GM21526 (cell line): Measurements from ENCODE around the gene GCM1.

Source experiments
- ATAC-seq: cut with Tn5 transposase; IDR thresholded peaks from one replicate; pipeline ENCODE4 v1.9.1; 2021; ENCODE audit warnings: moderate library complexity; ENCODE audit not compliant: unreplicated experiment, low FRiP score

The GCM1 gene

DNA sequence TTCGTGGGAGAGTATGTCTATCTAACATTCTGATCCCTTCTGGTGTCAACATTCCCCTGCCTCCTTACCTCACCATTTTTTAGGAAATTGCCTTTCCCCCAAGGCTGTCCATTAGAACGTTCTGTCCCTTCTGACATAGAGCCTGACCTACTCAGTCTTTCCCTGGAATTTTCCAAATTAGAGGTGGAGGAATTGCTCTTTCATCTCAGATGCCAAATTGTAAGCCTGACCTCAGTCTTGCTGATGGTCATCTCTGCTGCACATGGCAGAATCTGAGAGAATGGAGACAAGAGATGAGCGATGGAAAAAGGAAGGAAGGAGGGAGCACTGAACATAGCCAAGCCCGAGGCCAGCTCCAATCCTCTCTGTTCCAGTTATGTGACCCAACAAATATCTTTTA, 5.4 kb upstream of the GCM1 start:
- ATAC-seq, result no peak

DNA sequence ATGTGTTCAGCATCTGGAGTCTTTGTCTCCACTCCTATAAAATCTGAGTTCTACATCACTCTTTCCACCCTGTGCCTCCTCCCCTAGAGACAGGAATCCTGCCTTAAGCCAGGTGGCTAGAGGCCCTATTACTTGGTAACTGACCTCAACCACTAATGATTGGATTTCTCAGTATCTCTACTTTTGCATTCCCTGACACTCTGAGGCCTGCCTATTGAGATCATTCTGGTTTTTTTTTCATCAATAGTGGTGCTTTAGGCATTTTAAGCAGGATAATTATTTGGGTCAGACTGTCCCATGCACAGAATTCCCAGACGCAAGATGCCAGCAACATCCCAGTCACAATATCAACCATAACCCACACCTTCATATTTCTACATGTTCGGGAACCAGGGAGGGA, 3.9 kb upstream of the GCM1 start:
- ATAC-seq, result no peak

DNA sequence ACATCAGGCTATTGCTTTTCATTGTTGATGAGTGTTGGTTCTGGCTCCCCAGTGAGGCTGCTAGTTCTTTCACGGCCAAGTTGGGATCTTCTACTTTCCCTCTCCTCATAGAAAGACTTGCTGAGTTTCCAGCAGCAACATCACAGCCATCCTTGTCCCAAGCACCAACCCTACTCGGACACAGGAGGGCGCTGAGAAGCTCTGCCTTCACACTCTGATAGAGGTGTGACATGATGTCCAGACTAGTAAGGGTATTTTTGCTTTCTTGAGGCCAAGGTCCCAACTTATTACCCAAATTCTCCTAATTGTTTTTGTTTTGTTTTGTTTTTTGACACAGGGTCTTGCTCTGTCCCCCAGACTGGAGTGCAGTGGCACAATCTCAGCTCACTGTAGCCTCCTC, 3.0 kb upstream of the GCM1 start:
- no peak for ATAC-seq

DNA sequence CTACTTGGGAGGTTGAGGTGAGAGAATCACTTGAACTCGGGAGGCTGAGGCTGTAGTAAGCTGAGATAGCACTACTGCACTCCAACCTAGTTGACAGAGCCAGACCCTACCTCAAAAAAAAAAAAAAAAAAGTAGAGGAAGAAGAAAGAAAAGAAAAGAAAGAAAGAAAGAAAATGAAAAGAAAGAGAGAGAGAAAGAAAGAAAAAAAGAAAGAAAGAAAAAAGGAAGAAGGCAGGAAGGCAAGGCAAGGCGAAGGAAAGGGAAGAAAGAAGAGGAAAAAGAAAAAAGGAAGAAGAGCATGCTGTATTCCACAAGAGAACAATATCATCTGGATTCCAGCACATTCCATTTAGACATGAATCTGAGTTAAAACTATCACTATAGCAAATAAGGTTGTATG, 3.8 kb downstream of the GCM1 start:
- ATAC-seq, result no peak

DNA sequence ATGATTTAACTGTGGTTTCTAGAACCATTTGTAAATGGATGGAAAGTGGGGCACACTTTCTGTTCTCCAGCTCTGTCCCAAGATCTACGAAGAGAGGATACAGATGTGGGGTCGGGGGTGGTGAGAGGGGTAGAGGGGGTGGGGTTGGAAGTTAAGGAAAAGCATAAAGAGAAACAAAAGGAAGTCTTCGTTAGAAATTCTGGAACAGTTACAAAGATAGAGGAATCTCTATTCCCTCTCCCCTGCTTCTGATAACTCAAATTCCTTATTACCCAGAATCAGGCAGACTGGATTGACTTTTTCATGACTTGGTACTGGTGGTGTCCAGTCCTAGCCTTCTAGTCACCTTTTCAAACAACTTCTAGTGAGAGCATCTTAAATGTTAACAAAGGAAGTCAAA, 4.9 kb downstream of the GCM1 start:
- no peak for ATAC-seq

DNA sequence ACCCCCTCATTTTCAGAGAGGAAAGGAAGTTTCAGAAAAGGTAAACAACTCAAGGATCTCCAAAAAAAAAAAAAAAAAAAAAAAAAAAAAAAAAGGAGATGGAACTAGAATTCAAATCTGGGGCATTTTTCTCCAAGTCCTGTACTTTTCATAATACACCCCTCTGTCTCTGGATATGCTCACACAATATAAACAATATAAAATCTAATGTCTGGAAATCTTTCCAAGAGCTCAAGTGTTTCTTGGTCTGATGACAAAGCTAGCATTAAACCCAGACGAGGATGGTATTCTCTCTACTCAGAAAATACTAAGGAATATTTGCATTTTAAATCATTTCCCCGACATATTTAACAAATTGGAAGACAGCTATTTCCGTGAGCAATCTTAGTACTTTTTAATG, 5.8 kb downstream of the GCM1 start:
- ATAC-seq, result no peak

DNA sequence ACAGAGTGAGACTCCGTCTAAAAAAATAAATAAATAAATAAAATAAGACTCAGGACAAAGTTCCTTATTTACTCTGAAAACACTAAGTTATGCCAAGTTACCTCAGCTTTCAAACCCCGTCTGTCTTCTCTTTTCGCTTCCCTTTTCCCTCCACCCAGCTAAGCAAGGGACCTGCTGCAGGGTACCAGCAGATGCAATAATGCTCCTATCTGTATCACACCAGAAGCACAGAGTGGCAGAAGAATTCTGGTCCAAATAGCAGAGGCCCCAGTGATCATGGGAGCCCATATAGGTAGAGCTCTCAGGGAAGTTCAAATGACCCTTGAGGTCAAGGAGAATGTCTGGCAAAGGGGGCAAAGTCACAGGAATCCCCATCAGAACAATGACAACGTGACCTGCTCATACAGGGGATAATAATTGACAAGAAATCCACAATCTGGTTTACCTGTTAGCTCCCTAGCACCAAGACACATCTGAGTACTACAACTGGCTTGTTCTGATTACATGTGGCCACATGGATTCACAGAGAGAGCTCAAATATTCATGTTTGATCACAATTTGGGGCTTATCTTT, 8.7 kb downstream of the GCM1 start:
- ATAC-seq, result no peak

DNA sequence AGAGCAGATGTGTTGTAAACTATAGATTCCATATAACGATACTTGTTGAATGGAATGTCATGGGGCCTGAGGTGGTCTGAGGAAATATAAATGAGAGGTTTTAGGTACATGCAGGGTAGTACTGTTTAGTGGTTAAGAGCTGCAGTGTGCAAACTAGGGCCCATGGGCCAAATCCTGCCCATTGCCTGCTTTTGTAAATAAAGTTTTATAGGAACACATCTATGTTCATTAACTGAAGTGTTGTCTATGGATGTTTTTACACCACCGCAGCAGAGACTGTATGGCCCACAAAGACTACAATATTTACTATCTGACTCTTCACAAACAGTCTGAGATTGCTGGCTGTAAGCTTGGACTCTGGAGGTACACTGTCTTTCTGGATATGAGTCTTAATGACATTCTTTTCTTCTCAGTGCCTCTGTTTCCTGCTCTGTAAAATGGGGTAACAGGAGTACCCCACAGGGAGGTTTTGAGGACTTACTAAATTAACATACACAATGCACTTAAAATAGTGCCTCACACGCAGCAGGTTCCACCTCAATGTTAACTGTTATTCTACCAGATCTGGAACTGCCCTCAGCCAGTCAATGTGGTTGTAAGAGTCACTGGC, 12.5 kb downstream of the GCM1 start:
- no peak for ATAC-seq

DNA sequence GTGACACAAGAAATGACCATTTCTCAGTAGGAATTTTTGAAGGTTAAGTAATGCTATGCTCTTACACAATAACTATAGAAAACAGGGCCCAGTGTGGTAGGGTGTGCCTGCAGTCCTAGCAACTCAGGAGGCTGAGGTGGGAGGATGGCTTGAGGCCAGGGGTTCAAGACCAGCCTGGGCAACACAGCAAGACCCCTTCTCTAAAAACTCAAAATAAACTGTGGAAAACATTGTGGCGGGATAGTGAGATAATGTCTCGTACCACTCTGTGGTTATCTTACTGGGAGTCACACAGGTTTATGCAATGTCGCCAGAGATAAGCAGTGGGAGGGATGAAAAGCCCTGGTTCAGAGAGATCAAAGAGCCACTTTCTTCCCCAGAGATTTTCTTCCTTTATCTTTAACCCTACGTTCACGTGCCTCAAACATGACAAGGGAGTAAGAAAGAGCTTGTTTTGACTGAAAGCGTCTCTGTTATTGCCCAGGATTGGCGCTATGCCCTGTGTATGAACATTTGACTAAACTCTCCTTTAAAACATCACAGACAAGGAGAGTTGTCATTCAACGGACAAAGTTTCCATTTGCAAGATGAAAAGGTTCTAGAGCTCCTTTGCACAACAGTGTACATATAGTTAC, 13.9 kb downstream of the GCM1 start:
- no peak for ATAC-seq

DNA sequence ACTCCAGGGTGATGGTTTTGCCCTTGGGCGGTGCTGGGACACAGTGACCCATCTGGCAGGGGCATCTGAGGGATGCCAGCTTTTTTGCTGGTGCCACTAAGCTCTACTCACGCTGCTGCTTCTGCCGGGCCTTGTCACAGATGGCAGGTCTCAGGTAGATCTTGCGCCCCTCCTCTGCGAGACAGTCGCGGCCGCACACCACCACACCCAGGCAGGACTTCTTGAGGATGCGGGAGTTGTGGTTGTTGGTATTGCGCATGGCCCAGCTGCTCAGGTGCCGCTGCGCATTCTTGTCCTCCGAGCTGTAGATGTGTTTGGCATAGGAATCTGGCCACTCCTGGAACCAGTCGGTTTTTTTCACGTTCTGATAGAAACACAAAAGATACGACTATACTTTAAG, 14.7 kb downstream of the GCM1 start:
- ATAC-seq, result no peak

DNA sequence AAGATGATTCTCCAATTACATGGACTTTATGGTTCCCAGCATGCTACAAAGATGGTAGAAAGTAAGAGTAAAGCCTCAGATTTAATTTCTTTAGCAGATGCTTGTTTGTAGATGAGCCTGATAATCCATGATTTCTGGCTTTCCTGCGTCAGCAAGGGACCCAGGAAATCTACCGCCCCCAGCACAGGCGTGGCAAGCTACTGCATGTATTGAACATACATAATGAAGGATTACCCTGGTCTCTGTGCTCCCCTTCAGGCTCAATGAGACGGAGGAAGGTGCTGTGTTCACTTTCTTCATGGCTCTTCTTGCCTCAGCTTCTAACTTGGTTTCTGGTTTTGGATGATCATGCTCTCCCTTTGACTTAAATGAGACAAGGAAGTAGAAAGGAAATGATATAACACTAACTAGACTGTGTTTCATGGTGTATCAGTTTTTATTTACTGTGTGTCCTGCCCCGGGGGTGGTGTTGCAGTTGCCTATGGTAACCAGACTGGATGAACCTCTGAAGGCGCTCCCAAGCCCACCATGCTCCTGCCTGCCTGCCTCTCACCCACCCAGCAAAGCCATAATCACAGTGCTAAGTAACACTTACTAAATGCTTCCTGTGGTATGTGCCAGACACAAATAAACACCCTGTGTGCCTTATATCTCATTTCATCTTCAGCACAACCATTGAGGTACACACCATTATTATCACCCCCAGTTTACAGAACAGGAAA, 17.9 kb downstream of the GCM1 start:
- ATAC-seq, result no peak

DNA sequence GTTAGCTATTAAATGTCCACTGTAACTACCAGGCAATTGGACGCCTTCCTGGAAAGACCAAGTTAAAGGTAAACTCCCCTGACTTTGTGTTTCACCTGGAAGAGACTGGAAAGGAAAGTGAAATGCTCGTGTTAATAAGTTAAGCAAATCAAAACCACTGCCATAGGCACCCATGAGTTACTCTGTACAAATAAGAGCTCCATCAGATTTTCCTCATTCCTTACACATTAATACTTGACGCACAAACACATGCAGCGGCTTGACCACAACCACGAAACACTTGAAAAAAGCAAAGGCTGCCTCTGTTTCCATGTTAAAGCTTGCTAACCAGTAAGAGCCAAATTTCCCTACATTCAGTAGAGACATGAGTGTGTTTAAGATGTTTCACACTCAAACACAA, 19.8 kb downstream of the GCM1 start:
- no peak for ATAC-seq

DNA sequence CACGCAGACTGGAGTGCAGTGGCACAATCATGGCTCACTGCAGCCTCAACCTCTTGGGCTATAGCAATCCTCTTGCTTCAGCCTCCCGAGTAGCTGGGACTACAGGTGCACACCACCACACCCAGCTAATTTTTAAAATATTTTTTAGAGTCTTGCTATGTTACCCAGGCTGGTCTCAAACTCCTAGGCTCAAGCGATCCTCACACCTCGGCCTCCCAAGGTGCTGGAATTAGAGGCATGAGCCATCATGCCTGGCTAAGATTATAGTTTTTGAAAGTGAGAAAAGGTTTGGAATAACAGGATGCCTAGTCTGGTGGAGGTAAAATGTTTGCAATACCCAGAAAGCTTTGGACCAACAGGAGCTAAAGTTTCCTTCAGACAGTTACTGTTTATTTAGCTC, 23.4 kb downstream of the GCM1 start:
- ATAC-seq, result no peak

DNA sequence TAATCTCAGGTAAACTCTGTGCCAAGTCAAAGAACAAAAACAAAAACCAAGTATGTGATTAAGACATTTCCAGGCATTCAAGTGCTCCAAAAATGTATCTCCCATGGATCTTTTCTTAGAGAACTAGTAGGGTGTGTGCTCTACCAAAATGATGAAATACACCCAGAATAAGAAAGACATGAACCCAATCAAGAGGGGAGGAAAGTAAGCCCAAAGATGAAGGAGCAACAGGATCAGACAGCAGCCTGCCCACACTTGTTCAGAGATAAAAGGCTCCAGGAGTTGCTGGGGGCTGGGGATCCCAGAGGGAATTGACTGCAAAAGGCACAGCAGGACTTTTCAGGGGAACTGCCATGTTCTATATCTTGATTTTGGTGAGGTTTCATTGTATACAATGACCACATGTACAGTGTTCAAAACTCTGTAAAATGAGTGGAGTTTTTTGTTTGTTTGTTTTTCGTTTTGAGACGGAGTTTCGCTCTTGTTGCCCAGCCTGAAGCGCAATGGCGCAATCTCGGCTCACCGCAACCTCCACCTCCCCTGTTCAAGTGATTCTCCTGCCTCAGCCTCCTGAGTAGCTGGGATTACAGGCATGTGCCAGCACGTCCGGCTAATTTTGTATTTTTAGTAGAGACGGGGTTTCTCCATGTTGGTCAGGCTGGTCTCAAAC, 24.4 kb downstream of the GCM1 start:
- no peak for ATAC-seq

DNA sequence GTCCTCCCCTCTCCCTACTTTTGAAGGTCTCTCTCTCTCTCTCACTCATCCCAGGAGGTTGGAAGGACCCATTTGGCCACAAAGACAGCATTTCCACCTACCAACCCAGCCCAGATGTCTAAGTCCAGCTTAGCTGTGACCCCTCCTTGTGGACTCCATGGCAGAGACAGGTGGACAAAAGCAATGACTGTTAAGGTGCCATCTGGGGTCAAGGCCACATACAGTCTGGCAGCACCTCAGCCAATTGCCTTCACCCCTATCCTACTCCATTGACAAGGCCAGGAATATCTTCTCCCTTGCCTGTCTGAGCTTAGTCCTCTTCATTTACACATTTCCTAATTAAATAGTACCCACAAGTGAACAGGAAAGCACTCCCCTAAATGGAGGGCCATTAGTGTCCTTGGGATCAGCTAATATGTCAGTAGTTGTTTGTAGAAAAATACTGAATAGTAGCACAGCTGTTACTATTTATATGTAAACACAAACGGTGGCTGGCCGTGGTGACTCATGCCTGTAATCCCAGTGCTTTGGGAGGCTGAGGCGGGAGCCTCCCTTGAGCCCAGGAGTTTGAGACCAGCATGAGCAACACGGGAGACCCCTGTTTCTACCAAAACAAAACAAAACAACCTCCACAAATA, 28.8 kb downstream of the GCM1 start:
- no peak for ATAC-seq

DNA sequence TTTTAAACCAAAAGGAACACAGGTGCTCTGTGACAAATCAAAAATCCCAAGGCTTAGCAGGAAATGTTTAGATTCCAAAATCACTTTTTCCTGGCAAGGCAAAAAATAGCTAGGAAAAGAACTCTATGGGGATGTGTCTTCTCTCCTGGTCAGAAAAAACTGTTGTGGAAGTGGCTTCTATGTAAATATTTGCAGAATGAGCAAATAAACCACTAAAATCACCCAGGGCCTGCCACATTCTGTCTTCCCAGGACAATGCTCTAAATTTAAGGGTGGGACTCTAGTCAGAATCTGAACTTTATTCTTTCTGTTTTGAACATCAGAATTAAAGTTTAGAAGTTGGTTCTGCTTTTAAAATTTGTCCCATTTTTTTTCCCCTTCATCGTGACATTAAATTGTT, 29.3 kb downstream of the GCM1 start:
- no peak for ATAC-seq

DNA sequence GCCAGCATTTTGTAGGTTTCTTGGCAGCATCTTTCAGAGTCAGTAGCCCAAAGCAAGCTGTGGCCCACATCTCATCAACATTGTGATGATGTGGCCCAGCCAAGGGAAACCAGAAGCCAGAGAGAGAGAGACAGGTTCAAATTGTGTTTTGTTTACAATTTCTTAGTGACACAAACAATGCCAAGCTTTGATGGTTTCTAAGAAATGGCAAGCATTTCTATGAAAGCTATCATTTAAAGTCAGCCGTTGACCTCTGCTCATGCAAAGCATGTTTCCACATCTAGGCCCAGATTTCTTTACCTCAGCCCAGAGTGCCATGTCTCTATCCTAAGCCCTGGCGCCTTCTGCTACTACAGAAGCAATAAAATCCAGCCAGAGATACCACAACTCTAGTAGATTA, 32.9 kb downstream of the GCM1 start:
- ATAC-seq, result no peak

DNA sequence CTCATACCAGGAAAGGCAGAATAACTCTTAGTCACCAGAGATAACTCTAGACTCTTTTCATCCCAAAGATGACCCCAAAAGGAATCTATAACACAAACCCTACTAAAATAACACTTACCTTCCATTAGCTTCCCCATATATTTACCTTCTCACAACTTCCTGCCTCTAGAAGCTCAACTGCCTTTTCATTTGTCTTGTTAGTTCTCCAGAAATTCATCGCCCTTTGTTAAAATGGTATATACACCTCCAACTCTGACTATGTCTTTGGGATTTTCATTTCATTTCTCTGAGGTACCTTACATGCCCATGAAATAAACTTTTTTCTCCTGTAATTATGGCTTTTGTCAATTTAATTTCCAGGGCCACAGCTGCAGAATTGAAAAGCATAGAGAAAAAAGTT, 33.5 kb downstream of the GCM1 start:
- ATAC-seq, result no peak

DNA sequence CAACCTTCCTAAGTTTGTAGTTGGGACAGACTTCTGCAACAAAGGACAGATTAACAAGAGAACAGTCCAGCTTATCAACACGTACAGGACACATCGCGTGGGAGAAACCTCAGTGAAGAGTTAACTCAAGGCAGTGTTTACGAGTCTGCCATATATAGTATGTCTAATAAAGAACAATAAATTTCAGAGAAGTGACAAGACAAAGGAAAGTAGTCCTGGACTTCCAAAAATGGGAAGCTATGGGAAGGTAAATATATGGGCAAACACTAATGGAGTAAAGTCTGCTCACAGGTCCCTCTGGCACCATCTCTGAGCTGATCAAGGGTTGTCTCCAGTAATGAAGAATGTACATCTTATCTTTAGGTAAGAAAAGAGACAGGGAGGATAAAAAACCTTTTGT, 34.9 kb downstream of the GCM1 start:
- ATAC-seq, result no peak

DNA sequence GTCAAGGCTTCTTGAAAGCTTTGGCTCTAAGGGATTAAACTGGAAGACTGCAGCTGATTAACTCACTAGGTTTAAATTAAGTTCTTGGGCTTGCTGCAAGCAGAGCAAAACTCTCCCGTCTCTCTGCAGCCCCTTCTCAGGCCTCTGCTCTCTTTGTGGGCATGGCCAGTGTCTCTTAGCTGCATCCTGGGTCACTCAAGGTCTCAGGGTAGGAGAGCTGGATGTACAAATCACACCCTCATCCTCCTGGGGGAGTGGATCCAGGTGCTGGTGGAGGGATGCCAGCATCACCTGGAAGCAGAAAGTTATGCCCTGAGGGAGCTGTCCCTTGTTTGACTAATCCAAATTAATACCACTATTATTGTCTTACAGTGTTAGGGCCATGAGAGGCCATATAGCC, 35.8 kb downstream of the GCM1 start:
- ATAC-seq, result no peak

DNA sequence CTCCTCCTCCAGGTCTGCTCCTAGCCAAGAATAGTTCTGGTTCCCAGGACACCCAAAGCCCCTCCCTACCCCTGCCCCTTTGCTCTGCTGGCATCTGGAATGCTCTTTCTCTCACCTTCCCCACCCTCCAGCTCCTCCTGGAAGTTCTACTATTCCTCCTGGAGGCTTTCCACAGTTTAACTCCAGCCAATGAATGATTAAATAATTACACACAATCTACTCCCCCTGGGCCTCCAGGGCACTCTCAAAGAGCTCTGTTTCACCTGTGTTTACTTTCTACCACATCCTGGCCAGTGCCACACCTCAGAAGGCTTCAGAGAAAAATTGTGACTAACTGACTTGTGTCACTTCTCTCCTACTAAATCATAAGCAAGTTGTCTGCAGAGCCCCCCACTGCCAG, 36.2 kb downstream of the GCM1 start:
- no peak for ATAC-seq
